COR-L47 (cell line): Measurements from ENCODE around the gene PAK5.

Experiments used
- DNase-seq: peaks from one replicate; lab custom pipeline; 2025; lab: John Stamatoyannopoulos, UW

Gene PAK5

GRCh38 chr20:9517297-9518162 lies 321.3 kb downstream of the PAK5 start:
- DNase-seq: no peak

DNA sequence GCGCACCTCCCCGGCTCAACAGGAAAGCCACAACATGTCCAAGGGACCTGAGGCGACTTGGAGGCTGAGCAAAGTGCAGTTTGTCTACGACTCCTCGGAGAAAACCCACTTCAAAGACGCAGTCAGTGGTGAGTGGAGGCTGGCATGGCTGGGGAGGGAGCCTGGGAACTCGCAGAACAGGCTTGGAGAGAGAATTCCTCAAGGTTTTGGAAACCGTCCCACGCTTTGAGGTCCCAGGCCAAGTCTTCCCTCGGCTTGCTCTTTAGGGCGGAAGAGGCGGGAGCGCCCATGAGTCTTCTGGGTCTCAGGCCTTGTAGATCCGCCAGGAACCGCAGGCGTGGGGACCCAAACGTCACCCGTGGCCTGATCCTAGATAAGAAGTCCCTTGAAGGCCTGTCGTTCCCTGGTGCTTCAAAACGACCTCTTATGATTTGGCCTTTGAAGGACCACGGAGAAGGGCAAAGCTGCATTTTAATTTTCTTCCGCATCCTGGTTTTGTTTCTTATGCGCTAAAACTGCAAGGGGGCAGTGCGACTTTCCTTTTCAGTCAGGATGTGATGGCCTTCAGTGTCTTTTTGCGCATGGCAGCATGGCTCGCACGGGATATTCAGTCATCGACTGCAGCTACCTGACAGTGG lies 322.5 kb downstream of the PAK5 start:
- DNase-seq: no peak

DNA sequence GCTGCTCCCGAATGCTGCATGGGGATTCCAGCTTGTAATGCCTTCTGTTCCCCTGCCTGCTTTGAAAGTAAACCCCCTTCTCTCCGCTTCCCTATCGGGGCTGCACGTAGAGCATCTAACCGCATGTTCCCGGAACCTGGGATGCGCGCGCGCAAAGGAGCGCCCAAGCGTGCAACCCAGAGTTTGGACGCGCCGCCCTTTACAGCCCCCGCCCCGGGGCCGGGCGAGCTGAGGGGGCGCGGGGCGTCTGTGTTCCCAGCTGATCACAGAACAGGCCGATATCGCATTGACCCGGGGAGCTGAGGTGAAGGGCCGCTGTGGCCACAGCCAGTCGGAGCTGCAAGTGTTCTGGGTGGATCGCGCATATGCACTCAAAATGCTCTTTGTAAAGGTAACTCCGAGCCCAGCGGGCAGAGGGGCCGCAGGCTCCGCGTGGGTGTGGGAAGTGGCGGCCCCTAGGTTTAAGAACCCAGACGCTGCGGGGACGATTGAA lies 323.1 kb downstream of the PAK5 start:
- no peak for DNase-seq

- no peak for DNase-seq
These were observed 323.7 kb downstream of the PAK5 start for GRCh38 chr20:9515214-9515585.

GRCh38 chr20:9514461-9515213 lies 324.2 kb downstream of the PAK5 start, which contains the start of gene LAMP5:
Gene LAMP5, plus strand, starts transcription at chr20:9514590. Its CDS starts 263 bp downstream, at chr20:9514853.
- peak; percentile 30 for DNase-seq

DNA sequence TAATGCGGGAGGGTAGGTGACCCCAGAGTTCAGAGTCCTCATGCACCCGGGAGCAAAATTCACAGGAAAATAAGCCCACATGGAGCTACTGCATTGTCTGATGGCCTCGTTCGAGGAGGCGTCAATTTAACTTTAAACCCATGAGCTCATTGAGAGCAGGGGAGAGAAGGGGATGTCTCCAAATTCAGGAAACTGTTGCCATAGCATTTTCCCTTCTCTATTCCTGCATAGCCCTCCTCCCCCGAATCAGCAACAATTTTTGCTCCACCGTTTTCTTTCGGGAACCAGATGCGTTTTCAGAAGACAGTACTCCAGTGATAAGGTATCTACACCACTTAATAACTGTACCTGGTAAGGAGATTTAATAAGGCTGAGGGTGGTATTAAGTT lies 324.8 kb downstream of the PAK5 start:
- DNase-seq: no peak

DNA sequence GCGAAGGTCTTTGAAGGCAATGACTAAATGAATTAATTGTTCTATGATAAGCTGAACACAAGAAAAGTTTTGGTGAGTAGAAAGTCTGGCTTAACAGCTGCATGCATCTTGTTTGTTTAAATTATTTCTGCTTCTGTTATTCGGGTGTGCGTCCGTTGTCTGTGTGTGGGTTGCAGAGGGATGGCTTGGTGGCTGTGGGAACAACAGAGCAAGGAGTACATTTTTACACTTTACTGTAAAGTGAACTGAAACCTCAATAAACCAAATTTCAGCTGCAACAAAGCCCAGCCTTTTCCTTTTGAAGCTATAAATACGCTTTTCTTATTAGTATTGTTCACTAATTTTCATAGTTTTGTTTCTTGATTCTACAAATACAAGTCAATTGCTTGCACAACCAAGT lies 328.0 kb downstream of the PAK5 start:
- no peak for DNase-seq

DNA sequence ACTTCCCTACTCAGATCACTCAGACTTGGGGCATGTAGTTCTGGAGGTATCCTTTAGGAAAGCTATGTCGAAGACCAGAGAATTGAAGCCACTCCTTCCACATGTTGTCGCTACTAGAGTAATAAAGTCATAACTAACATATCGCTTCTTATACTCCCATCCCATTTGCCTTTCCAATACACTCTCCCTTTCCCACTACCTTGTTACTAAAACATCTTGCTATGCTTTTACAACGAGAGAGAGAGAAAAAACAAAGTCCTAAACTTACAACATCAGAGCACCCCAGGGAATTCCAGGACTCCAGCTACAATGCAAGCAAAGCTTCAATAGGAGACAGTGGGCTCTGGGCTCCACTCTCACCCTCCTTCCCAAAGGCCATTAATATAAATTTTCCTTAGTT lies 329.6 kb downstream of the PAK5 start:
- no peak for DNase-seq

DNA sequence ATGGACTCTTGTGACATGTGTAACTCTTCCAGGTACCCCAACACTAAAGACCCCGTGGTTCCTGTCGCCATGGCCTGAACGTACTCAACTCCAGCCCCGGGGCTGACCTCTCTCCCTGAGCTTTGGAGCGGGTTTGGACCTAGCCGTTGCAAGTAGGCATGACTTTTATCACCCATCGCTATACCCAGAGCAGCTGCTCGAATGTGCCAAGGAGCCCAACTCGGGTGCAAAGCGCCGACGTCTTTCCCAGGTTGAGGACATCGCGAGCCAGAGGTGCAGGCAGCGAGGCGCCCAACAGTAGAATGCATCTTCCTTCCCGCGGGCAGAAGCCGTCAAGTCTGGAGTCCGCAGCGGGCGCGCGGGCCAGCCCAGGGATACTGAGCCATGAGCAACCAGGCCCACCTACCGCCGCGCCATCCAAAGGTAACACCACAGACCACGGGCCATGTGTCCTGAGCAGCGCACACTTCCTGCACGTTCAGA lies 330.1 kb downstream of the PAK5 start:
- no peak for DNase-seq

- no peak for DNase-seq
These were observed 330.6 kb downstream of the PAK5 start for GRCh38 chr20:9508240-9508661.

DNA sequence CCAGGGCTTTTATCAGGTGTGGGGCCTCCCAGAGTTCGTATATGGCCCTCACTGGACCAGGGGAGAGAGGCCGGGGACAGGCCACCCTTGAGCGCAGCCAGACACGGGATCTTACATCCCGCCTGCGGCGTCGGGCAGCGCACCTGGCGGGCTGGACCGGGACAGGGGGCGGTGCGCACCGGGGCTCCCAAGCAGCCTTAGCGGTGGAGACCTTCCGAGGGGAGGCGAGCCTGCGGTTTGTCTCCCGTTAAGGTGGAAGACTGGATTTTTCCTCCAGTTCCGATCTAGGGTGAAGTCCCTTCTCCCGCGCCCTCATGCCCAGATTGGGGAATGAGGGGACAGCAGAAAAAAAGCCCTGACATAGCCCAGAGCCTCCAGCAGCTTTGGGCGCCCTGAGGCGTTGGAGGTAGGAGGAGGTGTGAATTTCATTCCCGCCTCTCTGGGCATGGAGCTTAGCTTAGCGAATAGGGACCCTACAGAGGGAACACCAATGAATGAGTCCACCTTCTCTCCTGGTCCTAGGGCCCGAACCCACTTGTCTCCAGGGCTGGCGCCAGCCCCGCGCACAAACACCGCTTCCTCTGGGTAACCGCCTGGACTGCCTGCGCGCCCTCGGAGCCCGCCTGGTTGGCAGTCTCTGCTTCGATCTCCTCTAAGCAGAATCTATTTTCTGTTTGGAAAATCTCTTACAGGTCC lies 331.2 kb downstream of the PAK5 start:
- DNase-seq: no peak

- no peak for DNase-seq
These were observed 331.9 kb downstream of the PAK5 start for GRCh38 chr20:9506964-9507369.

DNA sequence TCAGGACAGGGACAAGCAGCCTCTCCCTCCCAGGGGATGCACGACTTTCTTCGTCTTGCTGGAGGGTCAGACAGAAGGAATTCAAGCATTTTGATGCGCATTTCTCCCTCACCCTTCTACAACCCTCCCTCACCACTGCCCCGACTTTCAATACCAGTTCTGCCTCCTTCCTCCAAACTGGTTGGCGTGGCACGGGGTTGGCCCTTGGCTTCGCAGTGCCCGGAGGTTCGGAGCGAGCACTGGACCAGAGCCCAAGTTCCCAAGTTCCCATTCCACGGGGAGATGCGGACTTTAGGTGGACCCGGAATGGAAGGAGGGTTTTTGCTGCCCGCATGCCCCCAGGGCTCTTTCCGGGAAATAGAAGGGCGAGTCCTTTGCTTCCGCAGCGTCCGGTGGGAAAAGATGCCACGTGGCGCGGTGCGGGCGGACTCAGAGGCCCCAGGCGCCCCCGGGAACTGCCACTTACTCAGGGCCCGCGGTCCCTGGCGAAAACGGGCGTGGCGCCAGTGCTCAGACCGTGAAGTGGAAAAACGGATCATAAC lies 332.5 kb downstream of the PAK5 start:
- no peak for DNase-seq

DNA sequence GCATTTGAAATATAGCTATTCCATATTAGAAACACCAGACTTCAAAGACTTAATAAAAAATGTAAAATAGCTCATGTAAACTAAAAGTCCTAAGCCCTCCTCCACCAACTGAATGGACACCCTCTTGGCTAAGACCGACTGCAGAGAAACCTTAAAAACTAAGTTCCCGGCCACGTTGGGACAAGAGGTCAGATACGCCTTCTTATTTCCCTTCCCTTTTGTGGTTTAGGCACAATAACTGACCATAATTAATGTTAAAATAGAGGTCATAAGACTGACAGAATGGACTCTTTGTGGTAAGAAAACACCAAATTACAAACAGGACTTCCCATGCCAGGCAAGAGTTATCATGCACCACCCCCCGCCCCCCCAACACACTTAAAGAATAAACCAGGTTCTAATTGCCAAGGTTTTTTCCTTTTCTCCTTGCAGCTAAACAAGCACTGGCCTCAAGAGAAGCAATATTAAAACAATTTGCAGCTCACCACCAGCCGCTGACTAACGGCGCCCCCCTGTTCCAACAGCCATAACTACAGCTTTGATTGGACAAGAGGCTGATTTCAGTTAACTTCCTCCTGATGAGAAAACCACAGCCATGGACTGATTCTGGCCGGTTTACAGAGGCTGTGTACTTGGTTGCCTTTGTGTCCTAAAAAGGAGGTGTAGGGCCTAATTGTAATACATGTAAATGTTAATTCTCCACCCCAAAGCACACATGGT lies 335.2 kb downstream of the PAK5 start:
- no peak for DNase-seq

DNA sequence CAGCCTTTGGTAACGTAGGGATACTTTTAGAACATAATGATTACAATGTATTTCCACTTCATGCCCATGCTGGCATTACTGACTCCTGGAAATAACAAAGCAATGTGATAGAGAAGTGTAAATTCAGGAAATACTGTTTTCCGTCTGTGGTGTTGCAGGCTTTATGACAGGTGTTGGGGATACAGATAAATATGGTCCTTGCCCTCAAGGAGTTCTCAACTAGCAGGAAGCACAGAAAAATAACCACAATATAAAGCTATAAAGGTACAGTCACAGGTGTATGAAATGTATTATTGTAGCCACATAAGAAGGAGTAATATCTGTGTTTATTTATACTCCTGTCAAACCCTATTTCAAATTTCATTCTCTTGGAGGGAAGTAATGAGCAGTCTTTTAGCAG lies 337.4 kb downstream of the PAK5 start:
- DNase-seq: no peak

- no peak for DNase-seq
These were observed 338.8 kb downstream of the PAK5 start for GRCh38 chr20:9500121-9500520.

DNA sequence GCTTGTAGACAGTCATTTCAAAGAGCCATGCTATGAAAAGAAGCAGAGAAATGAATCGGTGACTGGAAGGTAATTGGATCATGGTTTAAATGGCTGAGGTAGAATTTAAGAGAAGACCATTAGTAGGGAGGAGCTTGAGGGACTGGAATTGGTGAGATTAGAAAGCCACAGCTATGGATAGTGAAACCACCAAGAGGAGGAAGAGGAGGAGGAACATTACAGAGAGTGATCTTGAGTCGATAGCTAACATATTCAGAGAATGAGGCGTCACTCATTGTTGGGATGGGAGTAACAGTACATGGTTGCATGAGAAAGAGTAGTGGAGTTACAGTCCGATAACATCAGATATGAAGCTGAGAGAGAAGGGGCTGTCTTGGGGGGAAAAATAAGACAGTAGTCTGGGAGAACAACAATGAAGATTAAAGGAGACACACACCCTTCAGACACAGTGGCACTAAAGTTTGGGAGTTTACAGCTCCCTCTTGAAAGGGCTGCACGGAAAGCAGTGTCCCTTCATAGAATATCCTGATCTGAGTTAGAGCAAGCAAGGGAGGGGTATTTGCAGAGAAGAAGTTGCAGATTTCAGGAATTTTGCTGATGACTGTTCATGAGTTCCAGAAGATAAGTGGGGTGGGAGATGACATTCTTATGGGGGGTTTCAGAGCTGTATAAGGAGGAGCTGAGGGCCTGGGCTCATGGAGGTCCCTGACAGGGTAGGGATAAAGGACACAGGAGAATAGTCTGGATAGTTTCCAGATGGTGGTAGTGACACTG lies 339.6 kb downstream of the PAK5 start:
- no peak for DNase-seq

DNA sequence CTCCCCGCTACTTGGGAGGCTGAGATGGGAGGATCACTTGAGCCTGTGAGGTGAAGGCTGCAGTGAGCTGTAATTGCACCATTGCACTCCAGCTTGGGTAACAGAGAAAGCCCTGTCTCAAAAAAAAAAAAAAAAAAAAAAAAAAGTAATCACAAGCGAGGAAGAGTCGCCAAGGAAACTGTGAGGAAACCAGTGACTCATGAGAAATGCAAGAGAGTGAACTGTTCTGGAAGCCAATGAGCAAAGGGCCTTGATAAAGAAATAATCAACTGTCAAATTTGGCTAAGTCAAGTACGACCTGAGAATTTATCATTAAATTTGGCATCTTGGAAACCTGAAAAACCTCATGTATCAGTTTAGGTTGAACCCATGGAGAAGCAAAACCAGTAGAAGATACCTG lies 340.6 kb downstream of the PAK5 start:
- DNase-seq: no peak

- no peak for DNase-seq
These were observed 342.7 kb downstream of the PAK5 start for GRCh38 chr20:9496155-9496554.

DNA sequence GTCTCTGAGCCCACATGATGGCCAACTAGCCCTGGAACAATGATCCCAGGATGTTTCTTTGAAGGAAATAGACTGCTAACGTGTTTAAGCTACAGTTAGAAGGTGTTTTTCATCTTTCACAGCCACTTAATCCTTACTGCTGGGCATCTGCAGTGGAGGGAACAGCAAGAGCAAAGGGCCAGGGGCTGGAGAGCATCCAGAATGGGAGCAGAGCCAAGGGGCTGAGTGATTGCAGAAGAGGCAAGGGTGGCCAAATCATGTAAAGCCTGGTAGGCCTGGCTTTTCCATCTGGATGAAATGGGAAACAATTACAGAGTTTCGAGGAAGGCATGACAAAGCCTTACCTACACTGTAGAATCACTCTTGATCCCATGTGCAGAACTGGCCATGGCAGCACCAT lies 343.2 kb downstream of the PAK5 start:
- no peak for DNase-seq
